GM12878 (cell line): ENCODE results near the gene CHL1.

Source experiments
- E4F1 ChIP-seq: fragments of 450-650 bp; IDR thresholded peaks from 2 replicates; pipeline ENCODE4 v1.6.1; 2018; ENCODE audit warnings: borderline replicate concordance, mild to moderate bottlenecking; ENCODE audit not compliant: partially characterized antibody
- FOXM1 ChIP-seq: IDR thresholded peaks from 2 replicates; pipeline ENCODE4 v1.6.1; 2012; ENCODE audit warnings: low read depth, mild to moderate bottlenecking, inconsistent platforms, low read length, moderate library complexity
- GABPA ChIP-seq: IDR thresholded peaks from 2 replicates; pipeline ENCODE4 v1.6.1; 2014; ENCODE audit warnings: antibody characterized with exemption, low read depth, mild to moderate bottlenecking, inconsistent platforms
- HDAC6 ChIP-seq: fragments of 200-600 bp; sonication (generic); IDR thresholded peaks from one replicate; pipeline ENCODE4 v1.8.0; 2017; ENCODE audit warnings: antibody characterized with exemption; ENCODE audit not compliant: unreplicated experiment
- NFYB ChIP-seq: IDR thresholded peaks from 2 replicates; pipeline ENCODE4 v1.6.1; 2011; ENCODE audit warnings: low read depth, mild to moderate bottlenecking, low read length, improper control_type of control experiment, moderate library complexity; ENCODE audit not compliant: insufficient read depth
- RUNX3 ChIP-seq: IDR thresholded peaks from 2 replicates; pipeline ENCODE4 v1.6.1; 2012; ENCODE audit warnings: low read length, inconsistent platforms
- SP1 ChIP-seq: IDR thresholded peaks from one replicate; pipeline ENCODE4 v1.6.1; 2011; ENCODE audit warnings: low read depth, low read length
- TAF1 ChIP-seq: IDR thresholded peaks from 2 replicates; pipeline ENCODE4 v1.6.1; 2011; ENCODE audit warnings: mild to moderate bottlenecking, low read depth, low read length, borderline replicate concordance
- TF ChIP-seq, protein P1 (sequence below), 3 experiments: IDR thresholded peaks in 2 of 3; conservative IDR thresholded peaks in 1 of 3; 2 replicates each; pipeline ENCODE4 v1.5.1; 2011; ENCODE audit warnings: low read depth in 3 of 3, low read length in 3 of 3, mild to moderate bottlenecking in 3 of 3, control low read depth in 2 of 3, moderate library complexity in 2 of 3, inconsistent platforms in 1 of 3, mixed read lengths in 1 of 3; ENCODE audit not compliant: control insufficient read depth in 2 of 3, insufficient read depth in 1 of 3; ENCODE audit errors: extremely low read depth in 1 of 3

DNA sequence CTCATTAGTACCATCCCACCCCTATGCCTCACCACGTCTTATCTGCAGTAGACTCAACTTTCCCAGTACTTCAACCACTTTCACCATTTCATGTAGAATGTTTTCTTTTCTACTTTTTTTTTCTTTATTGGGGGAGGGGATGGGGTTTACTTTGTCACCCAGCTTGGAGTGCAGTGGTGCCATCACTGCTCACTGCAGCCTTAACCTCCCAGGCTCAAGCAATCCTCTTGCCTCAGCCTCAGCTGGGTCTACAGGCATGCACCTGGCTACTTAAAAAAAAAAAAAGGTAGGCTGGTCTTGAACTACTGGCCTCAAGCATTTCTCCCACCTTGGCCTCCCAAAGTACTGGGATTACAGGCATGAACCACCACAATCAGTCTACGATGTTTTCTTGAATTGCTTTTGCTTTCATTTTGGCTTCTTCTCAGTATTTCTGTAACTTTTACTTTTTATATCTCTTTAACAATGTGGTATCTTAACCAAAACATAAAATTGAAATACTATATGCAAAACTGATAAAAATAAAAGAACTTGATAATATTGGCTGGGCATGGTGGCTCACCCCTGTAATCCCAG, 44.9 kb upstream of the CHL1 start:
- no peak for TF ChIP-seq SP1
- TF ChIP-seq NFYB = no peak
- TF ChIP-seq TAF1 = no peak
- TF ChIP-seq RUNX3 = no peak
- no peak for TF ChIP-seq HDAC6
- TF ChIP-seq, protein P1, sequence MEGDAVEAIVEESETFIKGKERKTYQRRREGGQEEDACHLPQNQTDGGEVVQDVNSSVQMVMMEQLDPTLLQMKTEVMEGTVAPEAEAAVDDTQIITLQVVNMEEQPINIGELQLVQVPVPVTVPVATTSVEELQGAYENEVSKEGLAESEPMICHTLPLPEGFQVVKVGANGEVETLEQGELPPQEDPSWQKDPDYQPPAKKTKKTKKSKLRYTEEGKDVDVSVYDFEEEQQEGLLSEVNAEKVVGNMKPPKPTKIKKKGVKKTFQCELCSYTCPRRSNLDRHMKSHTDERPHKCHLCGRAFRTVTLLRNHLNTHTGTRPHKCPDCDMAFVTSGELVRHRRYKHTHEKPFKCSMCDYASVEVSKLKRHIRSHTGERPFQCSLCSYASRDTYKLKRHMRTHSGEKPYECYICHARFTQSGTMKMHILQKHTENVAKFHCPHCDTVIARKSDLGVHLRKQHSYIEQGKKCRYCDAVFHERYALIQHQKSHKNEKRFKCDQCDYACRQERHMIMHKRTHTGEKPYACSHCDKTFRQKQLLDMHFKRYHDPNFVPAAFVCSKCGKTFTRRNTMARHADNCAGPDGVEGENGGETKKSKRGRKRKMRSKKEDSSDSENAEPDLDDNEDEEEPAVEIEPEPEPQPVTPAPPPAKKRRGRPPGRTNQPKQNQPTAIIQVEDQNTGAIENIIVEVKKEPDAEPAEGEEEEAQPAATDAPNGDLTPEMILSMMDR (IDR thresholded peaks at IDR 0.05 in 2 of 3, conservative IDR thresholded peaks at IDR 0.05 in 1 of 3; ENCODE audit: control insufficient read depth in 2 of 3, extremely low read depth in 1 of 3, insufficient read depth in 1 of 3, low read depth in 3 of 3, low read length in 3 of 3) = no peak
- no peak for TF ChIP-seq E4F1
- TF ChIP-seq GABPA = no peak
- TF ChIP-seq FOXM1 = no peak
